IMR-90 (cell line): ENCODE data around the gene ANKRD27. TPM values are rescaled to one million over a fixed set of nuclear protein-coding genes. Genes with fewer than 3 reads are reported as not detected.

Experiments used
- ATAC-seq: fragments of 200-7000 bp; cut with Tn5 transposase; 2 replicates; pipeline ENCODE4 v1.9.1; 2020; ENCODE audit warnings: low read depth, mild to moderate bottlenecking, moderate library complexity
- BruUV-seq: library from RNA; stranded (reverse); fragments of 400-500 nt; replicated peaks from 2 replicates; lab custom pipeline; 2021; lab: Mats Ljungman, UMichigan
- CTCF ChIA-PET: fragments of 300-600 bp; formaldehyde crosslinking; extraction: SDS; loops from one replicate; lab custom pipeline; 2021; ENCODE audit warnings: antibody characterized with exemption; lab: Yijun Ruan, JAX
- POLR2A ChIA-PET: fragments of 300-600 bp; sonication (Branson Sonifier 250); formaldehyde crosslinking; loops from one replicate; lab custom pipeline; 2022; ENCODE audit warnings: antibody characterized with exemption; ENCODE audit not compliant: unreplicated experiment; lab: Charles Lee
- DNase-seq: peaks from one replicate; pipeline ENCODE4 v3.0.0; 2013
- H2AFZ ChIP-seq: replicated peaks from 2 replicates; pipeline ENCODE3; 2013; ENCODE audit warnings: low read length, mild to moderate bottlenecking; ENCODE audit not compliant: poor library complexity
- H2AK5ac ChIP-seq: 2 replicates; pipeline ENCODE4 v1.6.1; 2013; ENCODE audit warnings: low read depth, low read length, inconsistent platforms
- H2AK9ac ChIP-seq: replicated peaks from 2 replicates; pipeline ENCODE3; 2013; ENCODE audit warnings: mild to moderate bottlenecking, low read depth, low read length, moderate library complexity; ENCODE audit not compliant: poor library complexity
- H2BK120ac ChIP-seq: 2 replicates; pipeline ENCODE4 v1.6.1; 2013; ENCODE audit warnings: low read depth, low read length, inconsistent platforms
- H2BK15ac ChIP-seq: 3 replicates; pipeline ENCODE4 v1.6.1; 2013; ENCODE audit warnings: low read depth, low read length, inconsistent platforms
- H2BK20ac ChIP-seq: 2 replicates; pipeline ENCODE4 v1.6.1; 2013; ENCODE audit warnings: low read depth, mild to moderate bottlenecking, inconsistent platforms, low read length, moderate library complexity
- H2BK5ac ChIP-seq: 2 replicates; pipeline ENCODE4 v1.6.1; 2013; ENCODE audit warnings: mild to moderate bottlenecking, low read depth, low read length, inconsistent platforms; ENCODE audit not compliant: poor library complexity, severe bottlenecking
- H3K14ac ChIP-seq: replicated peaks from 2 replicates; pipeline ENCODE4 v1.6.1; 2013; ENCODE audit warnings: low read depth, low read length, inconsistent platforms
- H3K18ac ChIP-seq: 2 replicates; pipeline ENCODE4 v1.6.1; 2013; ENCODE audit warnings: low read depth, low read length, control low read depth
- H3K23ac ChIP-seq: 2 replicates; pipeline ENCODE4 v1.6.1; 2013; ENCODE audit warnings: low read depth, low read length, inconsistent platforms
- H3K27ac ChIP-seq: 2 replicates; pipeline ENCODE4 v1.5.1; 2013; ENCODE audit warnings: mild to moderate bottlenecking, control low read depth, low read length; ENCODE audit not compliant: insufficient read depth
- H3K27me3 ChIP-seq: 2 replicates; pipeline ENCODE4 v1.6.1; 2013; ENCODE audit warnings: low read length; ENCODE audit not compliant: control insufficient read depth, insufficient read depth
- H3K36me3 ChIP-seq: 2 replicates; pipeline ENCODE4 v1.6.1; 2013; ENCODE audit warnings: low read length, mixed read lengths; ENCODE audit not compliant: control insufficient read depth, insufficient read depth
- H3K4ac ChIP-seq: 2 replicates; pipeline ENCODE4 v1.6.1; 2013; ENCODE audit warnings: low read depth, low read length, inconsistent platforms
- H3K4me1 ChIP-seq: 2 replicates; pipeline ENCODE4 v1.6.1; 2013; ENCODE audit warnings: low read length, mixed read lengths; ENCODE audit not compliant: control insufficient read depth, insufficient read depth
- H3K4me2 ChIP-seq: 2 replicates; pipeline ENCODE4 v1.6.1; 2013; ENCODE audit warnings: low read depth, mild to moderate bottlenecking, control low read depth, low read length, moderate library complexity
- H3K4me3 ChIP-seq: 2 replicates; pipeline ENCODE4 v1.5.1; 2013; ENCODE audit warnings: low read depth, mild to moderate bottlenecking, control low read depth, low read length, moderate library complexity; ENCODE audit not compliant: insufficient read depth
- H3K56ac ChIP-seq: 2 replicates; pipeline ENCODE4 v1.6.1; 2013; ENCODE audit warnings: low read length, inconsistent platforms; ENCODE audit not compliant: insufficient read depth; ENCODE audit errors: extremely low read depth
- H3K79me1 ChIP-seq, 2 experiments: 2 replicates each; pipeline ENCODE4 v1.6.1; 2013; ENCODE audit warnings: low read length in 2 of 2, inconsistent platforms in 1 of 2, low read depth in 1 of 2
- H3K9ac ChIP-seq: 2 replicates; pipeline ENCODE4 v1.6.1; 2013; ENCODE audit warnings: low read depth, low read length, control low read depth
- H3K9me1 ChIP-seq: 2 replicates; pipeline ENCODE4 v1.6.1; 2013; ENCODE audit warnings: low read length, inconsistent platforms; ENCODE audit not compliant: insufficient read depth
- H3K9me3 ChIP-seq: 2 replicates; pipeline ENCODE4 v1.6.1; 2013; ENCODE audit warnings: low read length; ENCODE audit not compliant: control insufficient read depth, insufficient read depth
- H4K20me1 ChIP-seq: 2 replicates; pipeline ENCODE4 v1.6.1; 2013; ENCODE audit warnings: low read length, inconsistent platforms; ENCODE audit not compliant: insufficient read depth
- H4K5ac ChIP-seq: 2 replicates; pipeline ENCODE4 v1.6.1; 2013; ENCODE audit warnings: mild to moderate bottlenecking, low read depth, low read length, control low read depth
- H4K8ac ChIP-seq, 2 experiments: 2 replicates each; pipeline ENCODE4 v1.6.1; 2013; ENCODE audit warnings: low read depth in 2 of 2, low read length in 2 of 2, control low read depth in 1 of 2, inconsistent platforms in 1 of 2
- H4K91ac ChIP-seq: 2 replicates; pipeline ENCODE4 v1.6.1; 2013; ENCODE audit warnings: low read depth, low read length, inconsistent platforms; ENCODE audit not compliant: insufficient read depth
- BHLHE40 ChIP-seq: fragments of 150-350 bp; IDR thresholded peaks from 2 replicates; pipeline ENCODE4 v1.6.1; 2016; ENCODE audit warnings: mild to moderate bottlenecking, low read depth, low read length
- CEBPB ChIP-seq: IDR thresholded peaks from 2 replicates; pipeline ENCODE4 v1.6.1; 2012; ENCODE audit warnings: low read depth, low read length, improper control_type of control experiment
- CHD1 ChIP-seq: IDR thresholded peaks from 2 replicates; pipeline ENCODE4 v1.6.1; 2012; ENCODE audit warnings: low read depth, low read length, improper control_type of control experiment
- CTCF ChIP-seq: conservative IDR thresholded peaks from 2 replicates; pipeline ENCODE4 v1.5.1; 2012; ENCODE audit warnings: mild to moderate bottlenecking, low read depth, low read length, improper control_type of control experiment
- FOS ChIP-seq: fragments of 150-350 bp; IDR thresholded peaks from 2 replicates; pipeline ENCODE4 v1.6.1; 2016; ENCODE audit warnings: low read depth, low read length
- MAFK ChIP-seq: IDR thresholded peaks from 2 replicates; pipeline ENCODE4 v1.6.1; 2012; ENCODE audit warnings: low read depth, low read length, improper control_type of control experiment
- MAZ ChIP-seq: IDR thresholded peaks from 2 replicates; pipeline ENCODE4 v1.6.1; 2012; ENCODE audit warnings: low read depth, mild to moderate bottlenecking, low read length, improper control_type of control experiment, moderate library complexity, borderline replicate concordance
- MXI1 ChIP-seq: IDR thresholded peaks from 2 replicates; pipeline ENCODE4 v1.6.1; 2012; ENCODE audit warnings: low read depth, mild to moderate bottlenecking, low read length, moderate library complexity, borderline replicate concordance
- NFE2L2 ChIP-seq: fragments of 150-350 bp; IDR thresholded peaks from 2 replicates; pipeline ENCODE4 v1.6.1; 2016; ENCODE audit warnings: low read depth, mild to moderate bottlenecking, low read length
- POLR2A ChIP-seq: IDR thresholded peaks from 2 replicates; pipeline ENCODE4 v1.6.1; 2012; ENCODE audit warnings: mild to moderate bottlenecking, low read depth, low read length
- RAD21 ChIP-seq: IDR thresholded peaks from 2 replicates; pipeline ENCODE4 v1.6.1; 2012; ENCODE audit warnings: low read length, improper control_type of control experiment
- RCOR1 ChIP-seq: IDR thresholded peaks from 2 replicates; pipeline ENCODE4 v1.6.1; 2012; ENCODE audit warnings: mild to moderate bottlenecking, low read length, improper control_type of control experiment; ENCODE audit not compliant: insufficient replicate concordance
- RFX5 ChIP-seq: IDR thresholded peaks from 2 replicates; pipeline ENCODE4 v1.8.0; 2012; ENCODE audit warnings: low read depth, mild to moderate bottlenecking, low read length, moderate library complexity
- SMC3 ChIP-seq: fragments of 150-350 bp; IDR thresholded peaks from 2 replicates; pipeline ENCODE4 v1.6.1; 2016; ENCODE audit warnings: low read depth, mild to moderate bottlenecking, antibody characterized with exemption, low read length, moderate library complexity
- USF2 ChIP-seq: fragments of 150-350 bp; IDR thresholded peaks from 2 replicates; pipeline ENCODE4 v1.6.1; 2017; ENCODE audit warnings: mild to moderate bottlenecking, antibody characterized with exemption, low read length, low read depth
- WGBS, 2 experiments: methylation state at CpG; one replicate each; pipeline versions ENCODE4 v1.1.5 to v1.1.7; 2013; ENCODE audit warnings: missing lambda C conversion rate in 2 of 2; ENCODE audit not compliant: insufficient read length in 1 of 2; ENCODE audit errors: extremely low coverage in 2 of 2; 5-methylcytosine and 5-hydroxymethylcytosine counted together
- dilution Hi-C: fragments of 300-500 bp; cut with HindIII; formaldehyde crosslinking; loops from one replicate; pipeline ENCODE4 v1.14.3; 2018; ENCODE audit warnings: low sequenced_read_pairs; ENCODE audit not compliant: unreplicated experiment
- in situ Hi-C: fragments of 300-500 bp; cut with MboI; formaldehyde crosslinking; loops from 3 replicates; pipeline ENCODE4 v1.14.3; 2019; ENCODE audit warnings: low sequenced_read_pairs, inconsistent platforms, mixed read lengths
- intact Hi-C: fragments of 100-400 bp; cut with micrococcal nuclease; formaldehyde crosslinking; loops from 2 replicates; pipeline ENCODE4 v1.10.0; 2022
- polyA plus RNA-seq, 3 experiments: library from polyadenylated mRNA; depleted of rRNA; stranded (reverse); fragments of >200 nt; gene quantifications; 2 replicates each; pipeline ENCODE4 v1.2.3, GENCODE V29; 2012; ENCODE audit warnings: low replicate concordance in 1 of 3
- total RNA-seq: library from RNA; depleted of rRNA; stranded (reverse); fragments of >200 nt; gene quantifications from 2 replicates; pipeline ENCODE4 v1.2.3, GENCODE V29; 2012
- TF ChIP-seq, protein P1 (sequence below): fragments of 150-350 bp; IDR thresholded peaks from 2 replicates; pipeline ENCODE4 v1.6.1; 2016; ENCODE audit warnings: low read depth, mild to moderate bottlenecking, low read length, moderate library complexity, borderline replicate concordance

Gene ANKRD27
- total and polyA plus RNA-seq, 2 of the 4 experiments (the other 2 are of a cell fraction): 16.7 to 35.0 TPM

DNA sequence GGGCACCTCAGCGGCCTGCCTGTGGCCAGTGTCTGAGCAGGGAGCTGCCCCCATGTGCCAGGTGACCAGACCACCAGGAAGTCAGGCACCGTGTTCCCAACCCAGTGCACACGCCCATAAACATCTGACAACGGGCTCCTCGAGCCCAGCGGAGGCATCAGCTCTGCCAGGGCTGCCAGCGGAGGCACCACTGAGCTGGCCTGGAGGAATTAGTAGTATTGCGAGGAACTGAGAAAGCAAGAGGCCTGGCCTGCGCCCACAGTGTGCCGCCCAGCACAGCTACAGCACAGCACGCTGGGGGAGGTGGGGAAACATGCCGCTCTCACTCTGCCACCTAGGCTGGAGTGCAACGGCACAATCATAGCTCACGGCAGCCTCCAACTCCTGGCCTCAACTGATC is 44.6 kb downstream of the ANKRD27 start:
- no peak overlapping the region for H4K8ac ChIP-seq
- H3K23ac ChIP-seq: no peak overlapping the region
- H3K4ac ChIP-seq: no peak overlapping the region
- CTCF ChIA-PET: interaction anchor here (0.8 kb wide), 1 partner anchor 8 kb away, joined by 3 read pairs; no protein-coding TSS in a partner anchor
- no peak overlapping the region for H3K27ac ChIP-seq
- no peak overlapping the region for H3K56ac ChIP-seq
- no peak for TF ChIP-seq MXI1
- TF ChIP-seq CEBPB: no peak
- TF ChIP-seq, protein P1, sequence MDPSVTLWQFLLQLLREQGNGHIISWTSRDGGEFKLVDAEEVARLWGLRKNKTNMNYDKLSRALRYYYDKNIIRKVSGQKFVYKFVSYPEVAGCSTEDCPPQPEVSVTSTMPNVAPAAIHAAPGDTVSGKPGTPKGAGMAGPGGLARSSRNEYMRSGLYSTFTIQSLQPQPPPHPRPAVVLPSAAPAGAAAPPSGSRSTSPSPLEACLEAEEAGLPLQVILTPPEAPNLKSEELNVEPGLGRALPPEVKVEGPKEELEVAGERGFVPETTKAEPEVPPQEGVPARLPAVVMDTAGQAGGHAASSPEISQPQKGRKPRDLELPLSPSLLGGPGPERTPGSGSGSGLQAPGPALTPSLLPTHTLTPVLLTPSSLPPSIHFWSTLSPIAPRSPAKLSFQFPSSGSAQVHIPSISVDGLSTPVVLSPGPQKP: no peak
- TF ChIP-seq POLR2A: no peak
- TF ChIP-seq CHD1: no peak
- TF ChIP-seq SMC3: no peak
- TF ChIP-seq RCOR1: no peak
- no peak for TF ChIP-seq FOS
- TF ChIP-seq USF2: no peak
- TF ChIP-seq RAD21: no peak
- no peak for TF ChIP-seq RFX5
- TF ChIP-seq BHLHE40: no peak
- TF ChIP-seq NFE2L2: no peak
- no peak for TF ChIP-seq MAZ
- TF ChIP-seq MAFK: no peak
- TF ChIP-seq CTCF: no peak
- no peak overlapping the region for H4K5ac ChIP-seq
- no peak for DNase-seq
- H3K9ac ChIP-seq: no peak overlapping the region
- H2BK20ac ChIP-seq: no peak overlapping the region
- POLR2A ChIA-PET: no interaction called here
- H3K18ac ChIP-seq: no peak overlapping the region
- in situ Hi-C loops: no loop called here
- H3K27me3 ChIP-seq: no peaks in the 10 kb centered on the region
- intact Hi-C loops: no loop called here
- no peak overlapping the region for H2BK120ac ChIP-seq
- no peaks in the 10 kb centered on the region for H3K4me1 ChIP-seq
- H2AK5ac ChIP-seq: no peak overlapping the region
- H3K36me3 ChIP-seq: peaks cover 42% of the 10 kb centered on the region
- 100% methylated on average over 2 of the region's 14 CpGs; no CpG with 5 or more reads in 1 of the 2 experiments for WGBS, 2 experiments
- H3K9me1 ChIP-seq: no peaks in the 10 kb centered on the region
- H3K4me3 ChIP-seq: no peak overlapping the region
- H2AFZ ChIP-seq: no peak overlapping the region
- dilution Hi-C loops: no loop called here
- BruUV-seq: no TSS peak
- no peak overlapping the region for H2AK9ac ChIP-seq
- no peaks in the 10 kb centered on the region for H3K79me1 ChIP-seq
- H2BK15ac ChIP-seq: no peak overlapping the region
- no peak overlapping the region for H3K14ac ChIP-seq
- H4K20me1 ChIP-seq: no peaks in the 10 kb centered on the region
- H3K4me2 ChIP-seq: no peak overlapping the region
- H4K91ac ChIP-seq: no peak overlapping the region
- H3K9me3 ChIP-seq: no peaks in the 10 kb centered on the region
- ATAC-seq: no peak
- no peak overlapping the region for H2BK5ac ChIP-seq
